Neural progenitor cell (in vitro differentiated cells): Measurements from ENCODE around the gene RIMS1. TPM values are rescaled to one million over a fixed set of nuclear protein-coding genes. Genes with fewer than 3 reads are reported as not detected.

Experiments used
- DNase-seq: peaks from one replicate; pipeline ENCODE4 v3.0.0-alpha.2; 2016; ENCODE audit warnings: low spot score
- H2AFZ ChIP-seq: fragments of 200-600 bp; sonication (generic); replicated peaks from 2 replicates; pipeline ENCODE4 v1.6.1; 2016; ENCODE audit warnings: antibody characterized with exemption
- H3F3A ChIP-seq: fragments of 200-600 bp; sonication (generic); 2 replicates; pipeline ENCODE4 v1.6.1; 2016; ENCODE audit warnings: antibody characterized with exemption, low read depth
- H3K27ac ChIP-seq: fragments of 200-600 bp; sonication (generic); 2 replicates; pipeline ENCODE4 v1.5.1; 2016; ENCODE audit warnings: mild to moderate bottlenecking
- H3K27me3 ChIP-seq: fragments of 200-600 bp; sonication (generic); 2 replicates; pipeline ENCODE4 v1.6.1; 2016; ENCODE audit warnings: mild to moderate bottlenecking, moderate library complexity
- H3K36me3 ChIP-seq: fragments of 200-600 bp; sonication (generic); 2 replicates; pipeline ENCODE4 v1.5.1; 2016
- H3K4me1 ChIP-seq: fragments of 200-600 bp; sonication (generic); 2 replicates; pipeline ENCODE4 v1.6.1; 2016; ENCODE audit warnings: mixed run types
- H3K4me2 ChIP-seq: fragments of 200-600 bp; sonication (generic); 2 replicates; pipeline ENCODE4 v1.6.1; 2016
- H3K4me3 ChIP-seq: fragments of 200-600 bp; sonication (generic); 2 replicates; pipeline ENCODE4 v1.5.1; 2016
- H3K79me2 ChIP-seq: fragments of 200-600 bp; sonication (generic); 2 replicates; pipeline ENCODE4 v1.6.1; 2016; ENCODE audit warnings: low read depth
- H3K9ac ChIP-seq: fragments of 200-600 bp; sonication (generic); 2 replicates; pipeline ENCODE4 v1.6.1; 2016
- H3K9me3 ChIP-seq: fragments of 200-600 bp; sonication (generic); 2 replicates; pipeline ENCODE4 v1.5.1; 2016; ENCODE audit warnings: low read depth
- H4K20me1 ChIP-seq: fragments of 200-600 bp; sonication (generic); 2 replicates; pipeline ENCODE4 v1.6.1; 2016; ENCODE audit warnings: low read depth
- H3K27ac Mint-ChIP-seq: 3 replicates; pipeline ENCODE4 v1.8.0; 2021; ENCODE audit warnings: mixed read lengths
- H3K27me3 Mint-ChIP-seq: 2 replicates; pipeline ENCODE4 v1.8.0; 2022; ENCODE audit warnings: low read depth, mild to moderate bottlenecking, inconsistent platforms, moderate library complexity, mixed read lengths; ENCODE audit not compliant: insufficient read depth
- H3K36me3 Mint-ChIP-seq: 3 replicates; pipeline ENCODE4 v1.8.0; 2021; ENCODE audit warnings: mixed read lengths
- H3K4me1 Mint-ChIP-seq: 3 replicates; pipeline ENCODE4 v1.8.0; 2021; ENCODE audit warnings: mixed read lengths
- H3K4me3 Mint-ChIP-seq: 3 replicates; pipeline ENCODE4 v1.8.0; 2021; ENCODE audit warnings: mild to moderate bottlenecking, moderate library complexity, mixed read lengths
- H3K9me3 Mint-ChIP-seq: 3 replicates; pipeline ENCODE4 v1.8.0; 2020; ENCODE audit warnings: mixed read lengths
- CTCF ChIP-seq: fragments of 200-600 bp; sonication (generic); IDR thresholded peaks from 2 replicates; pipeline ENCODE4 v1.5.1; 2017; ENCODE audit warnings: antibody characterized with exemption, mild to moderate bottlenecking
- EZH2 ChIP-seq: fragments of 200-600 bp; sonication (generic); IDR thresholded peaks from 2 replicates; pipeline ENCODE4 v1.6.1; 2017; ENCODE audit warnings: antibody characterized with exemption, mild to moderate bottlenecking, moderate library complexity
- EZH2phosphoT487 ChIP-seq: fragments of 200-600 bp; sonication (generic); IDR thresholded peaks from 2 replicates; pipeline ENCODE4 v1.6.1; 2017; ENCODE audit warnings: antibody characterized with exemption
- total RNA-seq: library from RNA; depleted of rRNA; stranded (reverse); fragments of >200 nt; gene quantifications from 2 replicates; pipeline ENCODE4 v1.2.3, GENCODE V29; 2015; ENCODE audit warnings: low replicate concordance

The RIMS1 gene
- total RNA-seq, 1 donor from 2014 or later: 2.5 TPM

DNA sequence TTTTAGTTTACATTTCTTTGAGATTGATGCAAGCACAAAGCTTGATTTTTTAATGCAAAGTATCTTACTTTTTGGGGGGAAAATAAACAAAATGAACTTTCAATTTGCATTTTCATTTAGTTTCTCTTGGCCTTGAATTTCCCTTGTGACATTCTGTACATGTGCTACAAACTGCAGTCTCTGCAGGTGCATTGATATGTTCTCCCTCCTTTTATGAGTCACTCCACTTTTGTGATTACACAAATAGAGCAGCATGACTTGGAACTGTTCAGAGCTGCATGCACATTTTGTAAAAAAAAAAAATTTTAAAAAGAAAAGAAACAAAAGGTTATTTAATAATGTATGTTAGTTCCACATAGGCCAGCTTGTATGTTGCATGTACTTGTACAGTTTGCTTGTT is 515.5 kb downstream of the RIMS1 start:
- no peak overlapping the region for H3K27ac Mint-ChIP-seq
- Histone ChIP-seq H3K79me2 (no peaks in the 10 kb centered on the region), H3K36me3 (no peaks in the 10 kb centered on the region)

DNA sequence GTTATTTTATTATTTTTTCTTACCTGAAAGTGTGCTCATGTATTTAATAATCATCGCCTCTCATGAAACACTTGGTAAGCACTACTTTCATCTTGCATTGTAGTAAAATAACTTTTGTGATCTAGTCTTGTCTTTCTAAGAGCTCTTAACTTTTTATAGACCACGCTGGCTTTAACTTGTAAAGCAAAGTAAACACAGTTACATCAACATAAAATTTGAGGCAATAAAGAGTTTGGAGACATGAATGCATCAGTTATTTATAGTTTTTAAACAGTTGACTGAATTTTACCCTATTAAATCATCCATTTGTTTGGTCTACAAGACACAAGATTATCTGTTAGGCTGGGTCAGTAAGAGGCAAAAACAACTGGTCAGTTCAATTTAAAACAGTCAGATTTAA is 517.1 kb downstream of the RIMS1 start:
- Histone ChIP-seq H3K4me3 (no peak overlapping the region), H3K36me3 (no peaks in the 10 kb centered on the region), H3K4me1 (no peaks in the 10 kb centered on the region), H3K9ac (no peak overlapping the region), H3K27ac (no peak overlapping the region), H3K9me3 (no peaks in the 10 kb centered on the region), H2AFZ (no peak overlapping the region), H3K27me3 (no peaks in the 10 kb centered on the region), H3K4me2 (no peak overlapping the region), H3K79me2 (no peaks in the 10 kb centered on the region), H3F3A (no peaks in the 10 kb centered on the region), H4K20me1 (no peaks in the 10 kb centered on the region)
- Mint-ChIP-seq H3K4me3 (no peak overlapping the region), H3K27me3 (no peaks in the 10 kb centered on the region), H3K36me3 (no peaks in the 10 kb centered on the region), H3K4me1 (no peaks in the 10 kb centered on the region), H3K9me3 (no peaks in the 10 kb centered on the region), H3K27ac (no peak overlapping the region)
- DNase-seq: no peak
- TF ChIP-seq EZH2 (no peak), CTCF (no peak), EZH2phosphoT487 (no peak)

More for the DNA sequence above, 515.5 kb downstream of the RIMS1 start:
- Histone ChIP-seq H3K9ac (no peak overlapping the region), H3K4me2 (no peak overlapping the region), H3K4me3 (no peak overlapping the region), H4K20me1 (no peaks in the 10 kb centered on the region), H3K27me3 (no peaks in the 10 kb centered on the region), H2AFZ (no peak overlapping the region), H3K27ac (no peak overlapping the region), H3F3A (no peaks in the 10 kb centered on the region), H3K4me1 (no peaks in the 10 kb centered on the region), H3K9me3 (no peaks in the 10 kb centered on the region)
- Mint-ChIP-seq H3K27me3 (no peaks in the 10 kb centered on the region), H3K4me3 (no peak overlapping the region), H3K36me3 (no peaks in the 10 kb centered on the region), H3K4me1 (no peaks in the 10 kb centered on the region), H3K9me3 (no peaks in the 10 kb centered on the region)
- TF ChIP-seq CTCF (no peak), EZH2 (no peak), EZH2phosphoT487 (no peak)
- DNase-seq: no peak

DNA sequence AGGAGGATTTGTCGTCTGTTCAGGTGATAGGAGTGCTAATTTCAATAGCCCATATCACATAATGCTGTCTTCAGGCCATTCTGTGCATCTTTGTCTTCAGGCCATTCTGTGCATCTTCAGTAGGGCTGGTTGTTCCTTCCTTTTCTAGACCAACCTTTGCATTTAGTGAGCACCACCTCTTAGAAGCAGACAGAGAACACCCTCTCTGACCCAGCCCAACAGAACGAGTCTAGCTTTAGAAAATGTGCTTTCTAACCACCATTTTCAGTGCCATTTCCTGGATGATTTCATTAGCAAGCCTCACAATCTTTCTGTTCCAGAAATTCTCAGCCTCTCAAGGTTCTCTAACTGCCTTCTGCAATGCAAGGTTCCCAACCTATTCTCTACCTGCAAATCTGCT is 520.2 kb downstream of the RIMS1 start:
- TF ChIP-seq CTCF (no peak), EZH2 (no peak)
- no peak overlapping the region for H3K27ac ChIP-seq

GRCh38 chr6:72410769-72411168 is 524.4 kb downstream of the RIMS1 start:
- Histone ChIP-seq H3K79me2 (no peaks in the 10 kb centered on the region), H4K20me1 (no peaks in the 10 kb centered on the region), H3K27ac (no peak overlapping the region), H3K27me3 (no peaks in the 10 kb centered on the region), H3K4me3 (no peak overlapping the region), H2AFZ (no peak overlapping the region), H3K9me3 (no peaks in the 10 kb centered on the region), H3K9ac (no peak overlapping the region), H3K4me2 (no peak overlapping the region), H3K36me3 (no peaks in the 10 kb centered on the region), H3F3A (no peaks in the 10 kb centered on the region), H3K4me1 (no peaks in the 10 kb centered on the region)
- no peak overlapping the region for H3K4me3 Mint-ChIP-seq
- no peaks in the 10 kb centered on the region for H3K27me3 Mint-ChIP-seq
- H3K4me1 Mint-ChIP-seq: peaks cover 4% of the 10 kb centered on the region
- H3K36me3 Mint-ChIP-seq: no peaks in the 10 kb centered on the region
- DNase-seq: no peak
- no peak overlapping the region for H3K27ac Mint-ChIP-seq
- no peaks in the 10 kb centered on the region for H3K9me3 Mint-ChIP-seq
- TF ChIP-seq EZH2 (no peak), CTCF (no peak), EZH2phosphoT487 (no peak)

More for the DNA sequence above, 520.2 kb downstream of the RIMS1 start:
- H3K4me3 Mint-ChIP-seq: no peak overlapping the region
- no peaks in the 10 kb centered on the region for H3K4me1 Mint-ChIP-seq
- no peaks in the 10 kb centered on the region for H3K36me3 Mint-ChIP-seq
- H3K27ac Mint-ChIP-seq: no peak overlapping the region
- H3K27me3 Mint-ChIP-seq: no peaks in the 10 kb centered on the region
- Histone ChIP-seq H3K4me3 (no peak overlapping the region), H4K20me1 (no peaks in the 10 kb centered on the region), H3K27me3 (no peaks in the 10 kb centered on the region), H3F3A (no peaks in the 10 kb centered on the region), H3K4me2 (no peak overlapping the region), H3K9ac (no peak overlapping the region), H3K79me2 (no peaks in the 10 kb centered on the region), H2AFZ (peak overlapping the region; percentile 68), H3K9me3 (no peaks in the 10 kb centered on the region), H3K4me1 (no peaks in the 10 kb centered on the region), H3K36me3 (no peaks in the 10 kb centered on the region)
- no peak for DNase-seq
- no peaks in the 10 kb centered on the region for H3K9me3 Mint-ChIP-seq
